ENCODE results near the gene FAM171A2. TPM values are rescaled to one million over a fixed set of nuclear protein-coding genes. Genes with fewer than 3 reads are reported as not detected.

Gene FAM171A2
- total and polyA plus RNA-seq, 2 of the 8 experiments (the other 6 are each of a cell fraction or from before 2014, with no cell fraction given), result 21.9 to 24.1 TPM

DNA sequence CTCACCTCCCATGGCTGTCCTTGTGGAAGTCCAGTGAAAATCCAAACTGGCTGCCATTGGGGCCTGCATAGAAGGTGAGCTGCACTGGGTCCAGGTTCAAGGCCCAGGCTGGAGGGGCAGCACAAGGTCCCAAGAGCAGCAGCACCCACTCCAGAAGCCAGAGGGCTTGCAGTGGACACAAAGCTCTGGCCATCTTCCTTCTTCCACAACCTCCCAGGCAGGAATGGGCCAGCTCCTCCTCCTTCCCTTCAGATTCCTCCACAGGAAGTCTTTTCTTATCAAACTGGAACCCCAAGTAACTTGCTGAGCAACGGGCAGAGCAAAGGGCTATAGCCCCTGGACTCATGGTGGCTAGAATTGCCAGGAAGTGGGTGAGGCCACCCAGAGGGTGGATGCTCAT is 25.6 kb upstream of the FAM171A2 start, which contains the start of gene ITGA2B (continued):
- TF ChIP-seq RNF2 (IDR thresholded peaks at IDR 0.05; ENCODE audit: borderline replicate concordance, low read depth, low read length, missing control alignments, poor library complexity, severe bottlenecking) (no peak), GTF2F1 (IDR thresholded peaks at IDR 0.05; ENCODE audit: borderline replicate concordance, low read depth, low read length) (no peak), POU5F1 (IDR thresholded peaks at IDR 0.05; ENCODE audit: low read depth, low read length) (no peak), TAF7 (optimal IDR thresholded peaks at IDR 0.05; ENCODE audit: borderline replicate concordance, low read depth, low read length) (no peak)
- TF ChIP-seq, protein P1, sequence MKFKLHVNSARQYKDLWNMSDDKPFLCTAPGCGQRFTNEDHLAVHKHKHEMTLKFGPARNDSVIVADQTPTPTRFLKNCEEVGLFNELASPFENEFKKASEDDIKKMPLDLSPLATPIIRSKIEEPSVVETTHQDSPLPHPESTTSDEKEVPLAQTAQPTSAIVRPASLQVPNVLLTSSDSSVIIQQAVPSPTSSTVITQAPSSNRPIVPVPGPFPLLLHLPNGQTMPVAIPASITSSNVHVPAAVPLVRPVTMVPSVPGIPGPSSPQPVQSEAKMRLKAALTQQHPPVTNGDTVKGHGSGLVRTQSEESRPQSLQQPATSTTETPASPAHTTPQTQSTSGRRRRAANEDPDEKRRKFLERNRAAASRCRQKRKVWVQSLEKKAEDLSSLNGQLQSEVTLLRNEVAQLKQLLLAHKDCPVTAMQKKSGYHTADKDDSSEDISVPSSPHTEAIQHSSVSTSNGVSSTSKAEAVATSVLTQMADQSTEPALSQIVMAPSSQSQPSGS (IDR thresholded peaks at IDR 0.05; ENCODE audit: low read length), result no peak

All from H1 (cell line).